H7 (cell line): ENCODE data around the gene ZNF518A. TPM values are rescaled to one million over a fixed set of nuclear protein-coding genes. Genes with fewer than 3 reads are reported as not detected.
"Not testable (repeated sequence)": the region's sequence is repeated elsewhere in the genome, so short reads cannot be mapped to it uniquely, and the experiment has no call there.

Source experiments
- DNase-seq: peaks from one replicate; pipeline ENCODE4 v3.0.0; 2012
- H3K27me3 ChIP-seq: 2 replicates; pipeline ENCODE4 v1.6.0; 2011; ENCODE audit warnings: mild to moderate bottlenecking, low read length; ENCODE audit not compliant: control insufficient read depth, insufficient read depth
- H3K36me3 ChIP-seq: replicated peaks from 2 replicates; pipeline ENCODE4 v1.5.1; 2011; ENCODE audit warnings: low read length; ENCODE audit not compliant: control insufficient read depth, insufficient read depth
- H3K4me3 ChIP-seq: 2 replicates; pipeline ENCODE4 v1.5.1; 2011; ENCODE audit warnings: low read depth, mild to moderate bottlenecking, control low read depth, low read length, moderate library complexity; ENCODE audit not compliant: insufficient read depth
- total RNA-seq: library from RNA; depleted of rRNA; stranded (reverse); fragments of >200 nt; shearing (Covaris generic); gene quantifications from 2 replicates; pipeline ENCODE4 v1.2.3, GENCODE V29; 2014; rRNA removed

The ZNF518A gene
- total RNA-seq, 1 experiment from 2014 or later = 15.3 TPM

GRCh38 chr10:96170230-96170629 is 40.1 kb downstream of the ZNF518A start:
- Histone ChIP-seq H3K27me3 (no peaks in the 10 kb centered on the region), H3K4me3 (no peak overlapping the region), H3K36me3 (no peaks in the 10 kb centered on the region)
- DNase-seq = no peak

GRCh38 chr10:96172666-96173065 is 42.6 kb downstream of the ZNF518A start:
- Histone ChIP-seq H3K27me3 (no peaks in the 10 kb centered on the region), H3K36me3 (no peaks in the 10 kb centered on the region), H3K4me3 (no peak overlapping the region)
- DNase-seq = no peak

GRCh38 chr10:96176985-96177384 is 46.9 kb downstream of the ZNF518A start:
- Histone ChIP-seq H3K36me3 (no peaks in the 10 kb centered on the region), H3K27me3 (no peaks in the 10 kb centered on the region), H3K4me3 (no peak overlapping the region)
- DNase-seq = no peak

GRCh38 chr10:96188421-96188820 is 58.3 kb downstream of the ZNF518A start:
- Histone ChIP-seq H3K36me3 (no peaks in the 10 kb centered on the region), H3K4me3 (no peak overlapping the region), H3K27me3 (no peaks in the 10 kb centered on the region)
- DNase-seq = no peak

GRCh38 chr10:96188916-96189315 is 58.8 kb downstream of the ZNF518A start:
- no peaks in the 10 kb centered on the region for H3K36me3 ChIP-seq
- H3K27me3 ChIP-seq = no peaks in the 10 kb centered on the region
- no peak overlapping the region for H3K4me3 ChIP-seq
- DNase-seq = no peak

- not testable (repeated sequence) for DNase-seq, H3K36me3 ChIP-seq, H3K4me3 ChIP-seq, H3K27me3 ChIP-seq
These were observed 59.4 kb downstream of the ZNF518A start for GRCh38 chr10:96189505-96189904.

GRCh38 chr10:96201525-96201924 is 71.4 kb downstream of the ZNF518A start:
- no peak for DNase-seq
- Histone ChIP-seq H3K27me3 (no peaks in the 10 kb centered on the region), H3K36me3 (no peaks in the 10 kb centered on the region), H3K4me3 (no peak overlapping the region)

GRCh38 chr10:96205580-96205979 is 75.5 kb downstream of the ZNF518A start:
- DNase-seq = no peak
- Histone ChIP-seq H3K27me3 (no peaks in the 10 kb centered on the region), H3K4me3 (no peak overlapping the region), H3K36me3 (no peaks in the 10 kb centered on the region)

GRCh38 chr10:96208271-96208670 is 78.2 kb downstream of the ZNF518A start:
- Histone ChIP-seq H3K4me3 (no peak overlapping the region), H3K27me3 (no peaks in the 10 kb centered on the region), H3K36me3 (no peaks in the 10 kb centered on the region)
- DNase-seq = no peak

- Histone ChIP-seq H3K36me3 (no peaks in the 10 kb centered on the region), H3K27me3 (no peaks in the 10 kb centered on the region), H3K4me3 (no peak overlapping the region)
- DNase-seq = no peak
These were observed 78.8 kb downstream of the ZNF518A start for GRCh38 chr10:96208946-96209345.

GRCh38 chr10:96211764-96212163 is 81.7 kb downstream of the ZNF518A start:
- Histone ChIP-seq H3K36me3 (no peaks in the 10 kb centered on the region), H3K27me3 (no peaks in the 10 kb centered on the region; the same call in 1 of the 2 replicates), H3K4me3 (no peak overlapping the region)
- no peak for DNase-seq

- H3K4me3 ChIP-seq = no peak overlapping the region
- H3K36me3 ChIP-seq = no peaks in the 10 kb centered on the region
- no peaks in the 10 kb centered on the region; the same call in 1 of the 2 replicates for H3K27me3 ChIP-seq
- no peak for DNase-seq
These were observed 82.8 kb downstream of the ZNF518A start for GRCh38 chr10:96212911-96213310.

Other genes with a start within 250 kb of the ZNF518A start
- gene CC2D2B, start 222.3 kb upstream of the ZNF518A start, total RNA-seq = 0.07 and 0.35 TPM in 2 replicates
- gene CCNJ, start 86.7 kb upstream of the ZNF518A start, total RNA-seq = 22.7 and 26.8 TPM in 2 replicates
- not detected in 2 replicates for gene BLNK, start 141.3 kb downstream of the ZNF518A start, total RNA-seq
- gene DNTT, start 174.1 kb downstream of the ZNF518A start, total RNA-seq = 0.22 TPM in 1 of 2 replicates, not detected in the other
- not detected in 2 replicates for gene OPALIN, start 228.7 kb downstream of the ZNF518A start, total RNA-seq